Activated T-cell treated with anti-CD3 and anti-CD28 coated beads, Interleukin-2, amount 50 U/mL, for 4 hours (primary cell): Measurements from ENCODE around the gene MYO5B. TPM values are rescaled to one million over a fixed set of nuclear protein-coding genes. Genes with fewer than 3 reads are reported as not detected.
"Not testable (repeated sequence)": the region's sequence is repeated elsewhere in the genome, so short reads cannot be mapped to it uniquely, and the experiment has no call there.

ENCODE experiments used
- ATAC-seq, 2 donors: fragments of 200-7000 bp; cut with Tn5 transposase; one replicate each; pipeline ENCODE4 v1.10.0; 2021
- DNase-seq: peaks from one replicate; pipeline ENCODE4 v3.0.0-alpha.2; 2020
- H3K27me3 Mint-ChIP-seq: one replicate; pipeline ENCODE4 v1.8.0; 2021; ENCODE audit warnings: low read depth, mixed read lengths
- H3K36me3 Mint-ChIP-seq: one replicate; pipeline ENCODE4 v1.8.0; 2022; ENCODE audit warnings: mixed read lengths; ENCODE audit not compliant: insufficient read depth
- H3K4me1 Mint-ChIP-seq: one replicate; pipeline ENCODE4 v1.8.0; 2021; ENCODE audit warnings: low read depth, mixed read lengths
- H3K4me3 Mint-ChIP-seq: one replicate; pipeline ENCODE4 v1.8.0; 2021; ENCODE audit warnings: mild to moderate bottlenecking, moderate library complexity, mixed read lengths
- H3K9me3 Mint-ChIP-seq: one replicate; pipeline ENCODE4 v1.8.0; 2021; ENCODE audit warnings: mixed read lengths
- total RNA-seq, 3 donors: library from RNA; stranded (reverse); gene quantifications; one replicate each; pipeline ENCODE4 v1.2.1, GENCODE V29; 2021

MYO5B gene
- total RNA-seq, 3 donors from 2014 or later, result 0.13 to 0.14 (median 0.13) TPM

GRCh38 chr18:49812286-49813068, 382.5 kb downstream of the MYO5B start:
- Mint-ChIP-seq H3K4me3 (peak overlapping the region; percentile 98), H3K4me1 (peaks cover 44% of the 10 kb centered on the region), H3K36me3 (peaks cover 9% of the 10 kb centered on the region), H3K9me3 (peaks cover 14% of the 10 kb centered on the region), H3K27me3 (no peaks in the 10 kb centered on the region)
- ATAC-seq (no peak), DNase-seq (no peak)

GRCh38 chr18:49811151-49811938, 383.6 kb downstream of the MYO5B start:
- ATAC-seq (no peak), DNase-seq (no peak)
- H3K36me3 Mint-ChIP-seq, result peaks cover 9% of the 10 kb centered on the region
- H3K4me3 Mint-ChIP-seq, result no peak overlapping the region
- no peaks in the 10 kb centered on the region for H3K27me3 Mint-ChIP-seq
- H3K9me3 Mint-ChIP-seq, result peaks cover 14% of the 10 kb centered on the region
- peaks cover 40% of the 10 kb centered on the region for H3K4me1 Mint-ChIP-seq

DNA sequence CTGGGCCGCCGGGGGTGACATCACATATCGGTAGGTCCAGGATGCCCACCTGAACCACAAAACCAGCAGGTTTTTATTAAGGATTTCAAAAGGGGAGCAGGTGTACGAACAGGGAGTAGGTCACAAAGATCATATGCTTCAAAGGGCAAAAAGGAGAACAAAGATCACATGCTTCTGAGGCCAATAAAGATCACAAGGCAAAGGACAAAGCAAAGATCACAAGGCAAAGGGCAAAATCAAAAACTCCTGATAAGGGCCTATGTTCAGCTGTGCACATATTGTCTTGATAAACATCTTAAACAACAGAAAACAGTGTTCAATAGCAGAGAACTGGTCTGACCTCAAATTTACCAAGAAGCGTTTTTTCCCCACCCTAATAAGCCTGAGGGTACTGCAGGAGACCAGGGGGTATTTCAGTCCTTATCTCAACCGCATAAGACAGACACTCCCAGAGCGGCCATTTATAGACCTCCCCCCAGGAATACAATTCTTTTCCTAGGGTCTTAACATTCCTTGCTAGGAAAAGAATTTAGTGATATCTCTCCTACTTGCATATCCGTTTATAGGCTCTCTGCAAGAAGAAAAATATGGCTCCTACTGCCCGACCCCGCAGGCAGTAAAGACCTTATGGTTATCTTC, 386.3 kb downstream of the MYO5B start:
- ATAC-seq, H3K27me3 Mint-ChIP-seq, H3K4me3 Mint-ChIP-seq, DNase-seq, H3K36me3 Mint-ChIP-seq: not testable (repeated sequence)
- Mint-ChIP-seq H3K9me3 (peaks cover 14% of the 10 kb centered on the region), H3K4me1 (peaks cover 34% of the 10 kb centered on the region)

DNA sequence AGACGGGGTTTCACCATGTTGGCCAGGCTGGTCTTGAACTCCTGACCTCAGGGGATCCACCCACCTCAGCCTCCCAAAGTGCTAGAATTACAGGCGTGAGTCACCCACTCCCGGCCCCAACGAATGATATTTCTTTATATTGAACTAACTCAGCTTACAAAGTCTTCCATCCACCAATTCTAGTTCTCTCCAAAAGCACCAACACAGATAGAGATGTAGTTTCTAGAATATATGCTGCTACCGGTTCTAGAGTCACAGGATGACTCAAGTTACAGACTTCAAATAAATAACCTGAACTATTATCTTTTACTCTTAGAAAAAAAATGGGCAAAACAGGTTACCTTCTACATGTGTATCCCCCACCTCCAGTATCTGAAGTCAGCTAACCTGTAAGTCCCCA, 390.9 kb downstream of the MYO5B start:
- peaks cover 12% of the 10 kb centered on the region for H3K4me1 Mint-ChIP-seq
- ATAC-seq, result peak in 1 of 2 donors; percentile 23
- H3K27me3 Mint-ChIP-seq, result no peaks in the 10 kb centered on the region
- H3K4me3 Mint-ChIP-seq, result no peak overlapping the region
- H3K36me3 Mint-ChIP-seq, result peaks cover 13% of the 10 kb centered on the region
- no peak for DNase-seq
- H3K9me3 Mint-ChIP-seq, result peaks cover 7% of the 10 kb centered on the region

- Mint-ChIP-seq H3K9me3 (no peaks in the 10 kb centered on the region), H3K4me3 (no peak overlapping the region), H3K27me3 (no peaks in the 10 kb centered on the region), H3K4me1 (peaks cover 10% of the 10 kb centered on the region), H3K36me3 (peaks cover 13% of the 10 kb centered on the region)
- DNase-seq (no peak), ATAC-seq (no peak)
These were observed 392.3 kb downstream of the MYO5B start for GRCh38 chr18:49802623-49803022.

- peaks cover 16% of the 10 kb centered on the region for H3K36me3 Mint-ChIP-seq
- H3K27me3 Mint-ChIP-seq, ATAC-seq, H3K9me3 Mint-ChIP-seq, DNase-seq, H3K4me1 Mint-ChIP-seq, H3K4me3 Mint-ChIP-seq: not testable (repeated sequence)
These were observed 394.5 kb downstream of the MYO5B start for GRCh38 chr18:49800491-49800890.

DNA sequence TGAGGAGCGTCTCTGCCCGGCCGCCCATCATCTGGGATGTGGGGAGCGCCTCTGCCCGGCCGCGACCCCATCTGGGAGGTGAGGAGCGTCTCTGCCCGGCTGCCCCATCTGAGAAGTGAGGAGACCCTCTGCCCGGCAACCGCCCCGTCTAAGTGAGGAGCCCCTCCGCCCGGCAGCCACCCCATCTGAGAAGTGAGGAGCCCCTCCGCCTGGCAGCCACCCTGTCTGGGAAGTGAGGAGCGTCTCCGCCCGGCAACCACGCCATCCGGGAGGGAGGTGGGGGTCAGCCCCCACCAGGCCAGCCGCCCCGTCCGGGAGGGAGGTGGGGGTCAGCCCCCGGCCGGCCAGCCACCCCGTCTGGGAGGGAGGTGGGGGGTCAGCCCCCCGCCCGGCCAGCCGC, 395.1 kb downstream of the MYO5B start:
- ATAC-seq, H3K4me3 Mint-ChIP-seq, H3K27me3 Mint-ChIP-seq, DNase-seq, H3K4me1 Mint-ChIP-seq, H3K9me3 Mint-ChIP-seq: not testable (repeated sequence)
- peaks cover 19% of the 10 kb centered on the region for H3K36me3 Mint-ChIP-seq

- Mint-ChIP-seq H3K4me1 (peaks cover 1% of the 10 kb centered on the region), H3K9me3 (no peaks in the 10 kb centered on the region), H3K36me3 (peaks cover 21% of the 10 kb centered on the region), H3K27me3 (no peaks in the 10 kb centered on the region), H3K4me3 (no peak overlapping the region)
- DNase-seq (no peak), ATAC-seq (no peak)
These were observed 396.9 kb downstream of the MYO5B start for GRCh38 chr18:49798001-49798400.

DNA sequence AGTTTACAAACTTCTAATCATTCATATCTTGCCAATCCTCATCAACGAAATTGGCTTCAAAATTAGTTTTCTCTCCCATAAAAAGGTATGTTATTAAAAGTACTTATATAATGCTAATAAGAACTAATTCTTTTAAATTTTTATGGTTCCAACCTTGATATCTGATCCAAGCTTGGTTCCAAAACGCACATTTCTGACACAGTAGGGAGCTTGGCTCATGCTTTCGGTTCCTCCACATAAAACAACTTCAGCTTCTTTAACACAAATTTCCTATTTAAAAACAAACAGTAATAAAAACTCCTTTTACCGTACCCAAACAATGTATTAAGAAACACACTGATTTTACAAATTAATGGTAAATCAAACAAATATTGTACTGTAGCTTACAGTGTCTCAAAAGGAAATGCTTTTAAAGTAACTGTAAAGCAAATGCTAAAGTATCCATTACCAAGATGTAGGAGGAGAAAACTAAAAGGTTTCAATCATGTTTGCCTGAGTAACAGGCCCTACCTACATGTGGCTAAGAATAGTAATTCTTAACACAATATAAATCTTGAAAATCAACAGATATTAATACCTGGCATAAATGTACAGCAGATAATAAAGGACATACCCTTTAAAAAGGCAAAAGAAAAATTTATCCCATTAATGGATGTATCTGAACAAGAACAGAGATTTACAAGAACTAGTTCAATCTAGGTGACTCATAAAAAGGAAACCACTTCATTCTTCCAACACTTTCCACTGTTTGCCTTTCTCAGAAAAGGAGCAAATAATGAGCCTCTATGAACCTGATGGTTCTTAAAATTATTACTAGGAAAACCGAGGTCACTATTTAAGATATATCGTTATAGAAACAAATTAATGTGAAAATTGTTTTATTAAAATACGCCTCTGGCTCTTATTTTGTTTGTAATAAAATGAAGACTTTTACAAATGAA, 399.1 kb downstream of the MYO5B start:
- Mint-ChIP-seq H3K9me3 (no peaks in the 10 kb centered on the region), H3K4me3 (no peak overlapping the region), H3K27me3 (no peaks in the 10 kb centered on the region), H3K36me3 (peaks cover 25% of the 10 kb centered on the region), H3K4me1 (peaks cover 1% of the 10 kb centered on the region)
- ATAC-seq (no peak), DNase-seq (no peak)

GRCh38 chr18:49794743-49795142, 400.2 kb downstream of the MYO5B start:
- Mint-ChIP-seq H3K27me3 (no peaks in the 10 kb centered on the region), H3K9me3 (no peaks in the 10 kb centered on the region), H3K36me3 (peaks cover 28% of the 10 kb centered on the region), H3K4me1 (peaks cover 3% of the 10 kb centered on the region), H3K4me3 (no peak overlapping the region)
- ATAC-seq (no peak), DNase-seq (no peak)

DNA sequence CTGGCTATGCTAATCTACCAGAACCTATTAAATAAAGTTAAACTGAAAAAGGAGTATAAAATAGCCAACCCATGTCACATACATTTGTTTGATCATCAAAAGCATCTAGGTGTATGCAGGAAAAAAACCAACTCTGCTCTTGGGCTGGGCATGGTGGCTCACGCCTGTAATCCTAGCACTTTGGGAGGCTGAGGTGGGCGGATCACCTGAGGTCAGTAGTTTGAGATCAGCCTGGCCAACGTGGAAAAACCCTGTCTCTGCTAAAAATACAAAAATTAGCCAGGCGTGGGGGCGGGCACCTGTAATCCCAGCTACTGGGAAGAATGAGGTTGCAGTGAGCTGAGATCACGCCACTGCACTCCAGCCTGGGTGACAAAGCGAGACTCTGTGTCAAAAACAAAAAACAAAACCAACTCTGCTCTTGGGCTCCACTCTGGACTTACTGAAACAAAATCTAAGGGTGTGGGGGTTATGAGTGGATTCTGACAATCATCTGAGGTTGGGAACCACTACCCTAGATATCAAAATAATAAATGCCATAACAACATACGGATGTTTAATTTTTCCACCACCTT, 405.3 kb downstream of the MYO5B start:
- H3K9me3 Mint-ChIP-seq, DNase-seq, H3K4me3 Mint-ChIP-seq, H3K27me3 Mint-ChIP-seq, ATAC-seq: not testable (repeated sequence)
- peaks cover 21% of the 10 kb centered on the region for H3K36me3 Mint-ChIP-seq
- peaks cover 40% of the 10 kb centered on the region for H3K4me1 Mint-ChIP-seq

DNA sequence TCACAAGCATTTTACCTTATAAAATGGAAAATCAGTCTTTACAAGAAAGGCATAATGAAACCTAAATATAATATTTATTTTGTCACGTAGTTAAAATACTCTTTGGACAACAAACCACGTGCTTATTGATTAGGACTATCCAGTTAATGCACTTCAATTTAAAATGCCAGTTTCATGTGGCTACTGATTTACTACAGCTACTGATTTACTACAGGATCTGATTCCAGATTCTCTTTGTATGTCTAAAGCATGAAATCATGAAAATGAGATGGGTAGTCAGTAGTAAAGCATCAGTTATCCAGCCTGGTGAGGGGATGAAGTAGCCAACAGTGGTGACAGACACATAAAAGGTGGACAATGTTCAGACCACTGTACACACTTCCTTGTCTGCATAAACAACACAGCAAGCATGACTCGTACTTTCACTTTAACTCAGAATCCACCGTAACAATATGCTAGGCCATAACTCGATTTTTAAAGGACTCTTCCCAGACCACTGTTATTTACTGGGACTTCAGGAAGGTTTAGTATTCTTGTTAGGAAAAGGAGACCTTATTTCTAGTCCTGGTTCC, 406.5 kb downstream of the MYO5B start:
- peak; percentile 48 to 61 for ATAC-seq
- H3K36me3 Mint-ChIP-seq, result peaks cover 24% of the 10 kb centered on the region
- peak overlapping the region; percentile 53 for H3K4me3 Mint-ChIP-seq
- H3K9me3 Mint-ChIP-seq, result no peaks in the 10 kb centered on the region
- H3K4me1 Mint-ChIP-seq, result peaks cover 47% of the 10 kb centered on the region
- no peaks in the 10 kb centered on the region for H3K27me3 Mint-ChIP-seq
- no peak for DNase-seq

- Mint-ChIP-seq H3K9me3 (no peaks in the 10 kb centered on the region), H3K4me1 (peaks cover 47% of the 10 kb centered on the region), H3K36me3 (peaks cover 33% of the 10 kb centered on the region), H3K27me3 (no peaks in the 10 kb centered on the region), H3K4me3 (no peak overlapping the region)
- DNase-seq (no peak), ATAC-seq (peak in 1 of 2 donors; percentile 46)
These were observed 408.8 kb downstream of the MYO5B start for GRCh38 chr18:49786019-49786720.
